Measurements from ENCODE around the gene SETDB1. TPM values are rescaled to one million over a fixed set of nuclear protein-coding genes. Genes with fewer than 3 reads are reported as not detected.

SETDB1 gene
- total and polyA plus RNA-seq, 2 of the 13 experiments (the other 11 are each of a cell fraction or from before 2014, with no cell fraction given), result 33.1 to 34.6 TPM

DNA sequence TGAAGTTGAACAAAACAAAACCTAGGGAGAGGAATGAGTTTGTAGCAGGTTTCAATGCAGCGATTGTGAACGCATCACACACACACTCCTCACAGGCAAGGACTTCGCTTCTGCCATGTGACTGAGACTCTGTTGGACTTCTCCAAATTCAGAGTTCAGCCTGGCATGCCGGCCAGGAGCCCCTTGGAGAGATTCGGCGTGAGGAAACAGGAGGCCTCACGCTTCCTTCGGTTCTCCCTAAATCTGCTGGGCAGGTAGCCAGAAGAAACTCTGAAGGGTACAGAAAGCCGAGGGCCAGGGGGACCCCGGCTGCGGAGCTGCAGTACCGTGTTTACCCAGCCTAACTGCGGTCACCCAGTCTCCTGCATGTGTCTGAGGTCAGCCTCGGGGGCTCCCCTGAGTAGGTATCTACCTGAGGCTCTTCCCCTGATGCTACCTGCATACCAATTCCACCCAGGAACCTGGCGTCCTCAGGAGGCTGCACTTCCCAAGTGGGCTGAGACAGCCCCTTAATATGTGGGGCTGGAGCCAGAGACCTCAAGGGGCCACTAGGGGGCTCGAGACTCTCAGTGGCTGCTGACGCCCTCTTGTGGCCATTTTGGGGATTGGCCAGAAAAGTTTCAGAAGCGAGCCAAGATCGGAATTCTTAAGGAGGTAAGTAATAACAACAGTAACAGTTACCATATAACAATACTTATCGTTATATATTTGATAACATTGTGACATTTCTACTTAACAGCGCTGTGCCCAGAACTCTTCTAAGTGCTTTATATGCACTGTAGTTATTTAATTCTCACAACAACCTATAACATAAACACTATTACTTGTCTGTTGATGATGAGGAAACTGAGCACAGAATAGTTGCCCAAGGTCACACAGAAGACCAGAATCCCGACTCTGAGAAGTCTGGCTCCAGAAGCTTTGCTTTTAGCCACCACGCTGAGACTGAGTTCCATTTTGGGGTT lies 53.2 kb downstream of the SETDB1 start (continued):
- TF ChIP-seq, protein P1, sequence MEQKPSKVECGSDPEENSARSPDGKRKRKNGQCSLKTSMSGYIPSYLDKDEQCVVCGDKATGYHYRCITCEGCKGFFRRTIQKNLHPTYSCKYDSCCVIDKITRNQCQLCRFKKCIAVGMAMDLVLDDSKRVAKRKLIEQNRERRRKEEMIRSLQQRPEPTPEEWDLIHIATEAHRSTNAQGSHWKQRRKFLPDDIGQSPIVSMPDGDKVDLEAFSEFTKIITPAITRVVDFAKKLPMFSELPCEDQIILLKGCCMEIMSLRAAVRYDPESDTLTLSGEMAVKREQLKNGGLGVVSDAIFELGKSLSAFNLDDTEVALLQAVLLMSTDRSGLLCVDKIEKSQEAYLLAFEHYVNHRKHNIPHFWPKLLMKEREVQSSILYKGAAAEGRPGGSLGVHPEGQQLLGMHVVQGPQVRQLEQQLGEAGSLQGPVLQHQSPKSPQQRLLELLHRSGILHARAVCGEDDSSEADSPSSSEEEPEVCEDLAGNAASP (CRISPR knock-in tag; IDR thresholded peaks at IDR 0.05; ENCODE audit: borderline replicate concordance), result 0 out of 2 replicates have a peak, but pooled peaks have one; percentile 24
- TF ChIP-seq ISX (CRISPR knock-in tag; conservative IDR thresholded peaks at IDR 0.05) (no peak), HMG20B (CRISPR knock-in tag; conservative IDR thresholded peaks at IDR 0.05) (0 out of 2 replicates have a peak, but pooled peaks have one; percentile 23), RARG (CRISPR knock-in tag; IDR thresholded peaks at IDR 0.05; ENCODE audit: low read depth) (no peak), RBM39 (IDR thresholded peaks at IDR 0.05; ENCODE audit: low read depth, low read length, poor library complexity, severe bottlenecking) (peak; percentile 40), FOXC1 (CRISPR knock-in tag; IDR thresholded peaks at IDR 0.05; ENCODE audit: borderline replicate concordance) (0 out of 2 replicates have a peak, but pooled peaks have one; percentile 21), SSRP1 (CRISPR knock-in tag; IDR thresholded peaks at IDR 0.05) (no peak), SAP130 (CRISPR knock-in tag; IDR thresholded peaks at IDR 0.05; ENCODE audit: low read depth) (peak; percentile 75), ZNF547 (CRISPR knock-in tag; IDR thresholded peaks at IDR 0.05) (no peak), JUND (CRISPR knock-in tag; IDR thresholded peaks at IDR 0.05) (no peak), NAIF1 (CRISPR knock-in tag; IDR thresholded peaks at IDR 0.05; ENCODE audit: borderline replicate concordance) (no peak), SMC3 (IDR thresholded peaks at IDR 0.05; ENCODE audit: low read length) (peak; percentile 99)
- TF ChIP-seq, protein P2, sequence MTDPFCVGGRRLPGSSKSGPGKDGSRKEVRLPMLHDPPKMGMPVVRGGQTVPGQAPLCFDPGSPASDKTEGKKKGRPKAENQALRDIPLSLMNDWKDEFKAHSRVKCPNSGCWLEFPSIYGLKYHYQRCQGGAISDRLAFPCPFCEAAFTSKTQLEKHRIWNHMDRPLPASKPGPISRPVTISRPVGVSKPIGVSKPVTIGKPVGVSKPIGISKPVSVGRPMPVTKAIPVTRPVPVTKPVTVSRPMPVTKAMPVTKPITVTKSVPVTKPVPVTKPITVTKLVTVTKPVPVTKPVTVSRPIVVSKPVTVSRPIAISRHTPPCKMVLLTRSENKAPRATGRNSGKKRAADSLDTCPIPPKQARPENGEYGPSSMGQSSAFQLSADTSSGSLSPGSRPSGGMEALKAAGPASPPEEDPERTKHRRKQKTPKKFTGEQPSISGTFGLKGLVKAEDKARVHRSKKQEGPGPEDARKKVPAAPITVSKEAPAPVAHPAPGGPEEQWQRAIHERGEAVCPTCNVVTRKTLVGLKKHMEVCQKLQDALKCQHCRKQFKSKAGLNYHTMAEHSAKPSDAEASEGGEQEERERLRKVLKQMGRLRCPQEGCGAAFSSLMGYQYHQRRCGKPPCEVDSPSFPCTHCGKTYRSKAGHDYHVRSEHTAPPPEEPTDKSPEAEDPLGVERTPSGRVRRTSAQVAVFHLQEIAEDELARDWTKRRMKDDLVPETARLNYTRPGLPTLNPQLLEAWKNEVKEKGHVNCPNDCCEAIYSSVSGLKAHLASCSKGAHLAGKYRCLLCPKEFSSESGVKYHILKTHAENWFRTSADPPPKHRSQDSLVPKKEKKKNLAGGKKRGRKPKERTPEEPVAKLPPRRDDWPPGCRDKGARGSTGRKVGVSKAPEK (CRISPR knock-in tag; IDR thresholded peaks at IDR 0.05; ENCODE audit: borderline replicate concordance), result no peak
- TF ChIP-seq, protein P3, sequence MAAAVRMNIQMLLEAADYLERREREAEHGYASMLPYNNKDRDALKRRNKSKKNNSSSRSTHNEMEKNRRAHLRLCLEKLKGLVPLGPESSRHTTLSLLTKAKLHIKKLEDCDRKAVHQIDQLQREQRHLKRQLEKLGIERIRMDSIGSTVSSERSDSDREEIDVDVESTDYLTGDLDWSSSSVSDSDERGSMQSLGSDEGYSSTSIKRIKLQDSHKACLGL (CRISPR knock-in tag; IDR thresholded peaks at IDR 0.05), result 0 out of 2 replicates have a peak, but pooled peaks have one; percentile 31
- TF ChIP-seq, protein P4, sequence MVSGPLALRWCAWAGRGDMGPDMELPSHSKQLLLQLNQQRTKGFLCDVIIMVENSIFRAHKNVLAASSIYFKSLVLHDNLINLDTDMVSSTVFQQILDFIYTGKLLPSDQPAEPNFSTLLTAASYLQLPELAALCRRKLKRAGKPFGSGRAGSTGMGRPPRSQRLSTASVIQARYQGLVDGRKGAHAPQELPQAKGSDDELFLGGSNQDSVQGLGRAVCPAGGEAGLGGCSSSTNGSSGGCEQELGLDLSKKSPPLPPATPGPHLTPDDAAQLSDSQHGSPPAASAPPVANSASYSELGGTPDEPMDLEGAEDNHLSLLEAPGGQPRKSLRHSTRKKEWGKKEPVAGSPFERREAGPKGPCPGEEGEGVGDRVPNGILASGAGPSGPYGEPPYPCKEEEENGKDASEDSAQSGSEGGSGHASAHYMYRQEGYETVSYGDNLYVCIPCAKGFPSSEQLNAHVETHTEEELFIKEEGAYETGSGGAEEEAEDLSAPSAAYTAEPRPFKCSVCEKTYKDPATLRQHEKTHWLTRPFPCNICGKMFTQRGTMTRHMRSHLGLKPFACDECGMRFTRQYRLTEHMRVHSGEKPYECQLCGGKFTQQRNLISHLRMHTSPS (CRISPR knock-in tag; IDR thresholded peaks at IDR 0.05; ENCODE audit: low read depth), result 0 out of 2 replicates have a peak, but pooled peaks have one; percentile 26
- TF ChIP-seq, protein P5, sequence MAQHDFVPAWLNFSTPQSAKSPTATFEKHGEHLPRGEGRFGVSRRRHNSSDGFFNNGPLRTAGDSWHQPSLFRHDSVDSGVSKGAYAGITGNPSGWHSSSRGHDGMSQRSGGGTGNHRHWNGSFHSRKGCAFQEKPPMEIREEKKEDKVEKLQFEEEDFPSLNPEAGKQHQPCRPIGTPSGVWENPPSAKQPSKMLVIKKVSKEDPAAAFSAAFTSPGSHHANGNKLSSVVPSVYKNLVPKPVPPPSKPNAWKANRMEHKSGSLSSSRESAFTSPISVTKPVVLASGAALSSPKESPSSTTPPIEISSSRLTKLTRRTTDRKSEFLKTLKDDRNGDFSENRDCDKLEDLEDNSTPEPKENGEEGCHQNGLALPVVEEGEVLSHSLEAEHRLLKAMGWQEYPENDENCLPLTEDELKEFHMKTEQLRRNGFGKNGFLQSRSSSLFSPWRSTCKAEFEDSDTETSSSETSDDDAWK (CRISPR knock-in tag; IDR thresholded peaks at IDR 0.05), result no peak
- TF ChIP-seq, protein P6, sequence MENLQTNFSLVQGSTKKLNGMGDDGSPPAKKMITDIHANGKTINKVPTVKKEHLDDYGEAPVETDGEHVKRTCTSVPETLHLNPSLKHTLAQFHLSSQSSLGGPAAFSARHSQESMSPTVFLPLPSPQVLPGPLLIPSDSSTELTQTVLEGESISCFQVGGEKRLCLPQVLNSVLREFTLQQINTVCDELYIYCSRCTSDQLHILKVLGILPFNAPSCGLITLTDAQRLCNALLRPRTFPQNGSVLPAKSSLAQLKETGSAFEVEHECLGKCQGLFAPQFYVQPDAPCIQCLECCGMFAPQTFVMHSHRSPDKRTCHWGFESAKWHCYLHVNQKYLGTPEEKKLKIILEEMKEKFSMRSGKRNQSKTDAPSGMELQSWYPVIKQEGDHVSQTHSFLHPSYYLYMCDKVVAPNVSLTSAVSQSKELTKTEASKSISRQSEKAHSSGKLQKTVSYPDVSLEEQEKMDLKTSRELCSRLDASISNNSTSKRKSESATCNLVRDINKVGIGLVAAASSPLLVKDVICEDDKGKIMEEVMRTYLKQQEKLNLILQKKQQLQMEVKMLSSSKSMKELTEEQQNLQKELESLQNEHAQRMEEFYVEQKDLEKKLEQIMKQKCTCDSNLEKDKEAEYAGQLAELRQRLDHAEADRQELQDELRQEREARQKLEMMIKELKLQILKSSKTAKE (CRISPR knock-in tag; IDR thresholded peaks at IDR 0.05; ENCODE audit: borderline replicate concordance), result no peak
